Motor neuron (in vitro differentiated cells): ENCODE data around the gene CADM1. TPM values are rescaled to one million over a fixed set of nuclear protein-coding genes. Genes with fewer than 3 reads are reported as not detected.

Experiments
- ATAC-seq, 8 experiments: fragments of 200-7000 bp; cut with Tn5 transposase; replicated peaks in 6 of 8; 2 replicates each; pipeline ENCODE4 v1.8.0; 2021; ENCODE audit warnings: mild to moderate bottlenecking in 8 of 8, moderate library complexity in 8 of 8
- H3K27ac ChIP-seq, 2 donors: fragments of 250-450 bp; sonication (Bioruptor Pico); 2 replicates each; pipeline ENCODE4 v1.9.0; 2021; ENCODE audit warnings: antibody characterized with exemption in 2 of 2, mild to moderate bottlenecking in 2 of 2, moderate library complexity in 1 of 2
- H3K4me1 ChIP-seq, 2 donors: fragments of 250-450 bp; sonication (Bioruptor Pico); replicated peaks in 1 of 2; 2 replicates each; pipeline ENCODE4 v1.6.1; 2021; ENCODE audit warnings: antibody characterized with exemption in 2 of 2, mild to moderate bottlenecking in 2 of 2, moderate library complexity in 1 of 2
- H3K4me3 ChIP-seq, 5 donors: fragments of 250-450 bp; sonication (Bioruptor Pico); 2 replicates each; pipeline ENCODE4 v1.9.0; 2021; ENCODE audit warnings: antibody characterized with exemption in 5 of 5, mild to moderate bottlenecking in 5 of 5, moderate library complexity in 4 of 5
- WGBS, 10 experiments: fragments of 450-650 bp; shearing (Covaris generic); methylation state at CpG; one replicate each; pipeline ENCODE4 v1.0.0; 2022; 5-methylcytosine and 5-hydroxymethylcytosine counted together
- in situ Hi-C, 9 experiments: fragments of 400-800 bp; cut with MboI; loops; one replicate each; pipeline ENCODE4 v1.15.0; 2021; ENCODE audit warnings: low sequenced_read_pairs in 9 of 9, low pct_unique_long_range_greater_than_20kb in 2 of 9; ENCODE audit not compliant: unreplicated experiment in 9 of 9
- total RNA-seq, 8 experiments: library from RNA; unstranded; fragments of 300-600 nt; gene quantifications; 2 replicates each; pipeline versions ENCODE4 v1.2.3 to v1.2.4, GENCODE V29; 2022

The CADM1 gene
- total RNA-seq, 8 experiments from 2014 or later, result 0.71 to 129 (median 106) TPM

DNA sequence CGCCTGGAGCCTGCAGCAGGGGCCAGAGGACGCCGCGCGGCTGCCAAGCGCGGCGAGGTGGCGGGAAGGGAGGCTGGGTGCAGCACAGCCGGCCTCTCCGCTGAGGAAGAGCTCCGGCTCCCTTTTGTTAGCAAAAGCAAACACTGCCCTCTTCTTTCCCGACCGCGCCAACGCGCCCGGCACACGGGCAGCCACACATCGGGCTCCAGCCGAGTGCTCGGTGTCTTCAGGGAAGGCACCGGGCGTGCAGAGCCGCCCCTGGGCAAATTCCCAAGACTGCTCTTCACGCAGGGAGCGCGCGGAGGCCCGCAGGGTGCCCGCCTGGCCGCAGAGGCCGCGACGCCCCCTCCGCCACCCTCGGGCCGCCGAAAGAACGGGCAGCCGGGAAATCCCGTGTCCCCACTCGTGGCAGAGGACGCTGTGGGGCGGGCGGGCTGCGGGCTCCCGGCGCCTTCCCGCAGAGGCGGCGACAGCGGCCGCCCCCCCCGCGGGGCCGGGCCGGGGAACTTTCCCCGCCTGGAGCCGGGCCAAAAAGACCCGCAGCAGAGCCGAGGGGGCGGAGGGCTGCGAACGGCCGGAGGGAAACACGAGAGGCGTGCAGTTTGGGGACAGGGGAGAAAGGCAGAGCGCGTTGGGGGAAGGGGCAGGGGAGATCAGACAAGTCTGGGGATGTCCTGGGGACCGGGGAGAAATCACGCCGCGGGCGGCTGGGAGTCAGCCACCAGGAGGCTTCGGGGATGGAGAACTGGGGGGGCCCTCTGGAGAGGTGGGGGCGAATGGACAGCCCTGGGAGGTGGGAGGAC lies 931 bp downstream of the CADM1 start:
- peak; percentile 23 to 48 (median 36) for ATAC-seq
- WGBS, 10 experiments, result 0% methylated on average over 3 to 11 of the region's 77 CpGs; no CpG with 5 or more reads in 6 of the 10 experiments
- in situ Hi-C loops, result no loop called here
- Histone ChIP-seq H3K4me3 (peak overlapping the region; percentile 62 to 89 (median 75)), H3K27ac (peak overlapping the region; percentile 59 to 63), H3K4me1 (peaks cover 9 to 30% of the 10 kb centered on the region in 2 donors)

DNA sequence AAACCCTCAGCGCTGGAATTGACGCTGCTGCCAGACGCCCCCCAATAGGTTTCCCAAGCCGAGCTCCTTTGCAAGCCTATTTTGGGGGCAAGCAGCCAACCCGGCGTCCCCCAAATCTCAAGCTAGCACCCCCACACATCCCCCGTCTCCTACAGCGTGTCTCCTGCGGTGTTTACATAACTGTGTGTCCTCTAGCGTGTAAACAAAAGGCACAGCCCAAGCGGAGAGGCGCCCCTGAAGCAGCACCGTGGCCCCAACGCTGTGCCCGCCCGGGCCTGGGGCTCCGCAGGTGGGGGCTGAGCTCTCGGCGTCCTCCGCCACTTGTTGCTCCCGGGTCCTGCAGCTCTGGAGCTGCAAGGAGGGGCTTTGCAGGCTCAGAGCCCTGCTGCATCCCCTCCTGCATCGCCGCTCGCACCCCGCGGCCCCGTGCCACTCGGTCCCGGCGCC lies 1.6 kb downstream of the CADM1 start:
- peak overlapping the region; percentile 62 to 89 (median 75) for H3K4me3 ChIP-seq
- peaks cover 14 to 36% of the 10 kb centered on the region in 2 donors for H3K4me1 ChIP-seq
- WGBS, 10 experiments, result 0 to 14% (median 0%) methylated on average over 2 to 7 of the region's 30 CpGs; no CpG with 5 or more reads in 7 of the 10 experiments
- peak overlapping the region; percentile 59 to 63 for H3K27ac ChIP-seq
- in situ Hi-C loops, result no loop called here
- ATAC-seq, result peak in 1 of 8 experiments; percentile 0

DNA sequence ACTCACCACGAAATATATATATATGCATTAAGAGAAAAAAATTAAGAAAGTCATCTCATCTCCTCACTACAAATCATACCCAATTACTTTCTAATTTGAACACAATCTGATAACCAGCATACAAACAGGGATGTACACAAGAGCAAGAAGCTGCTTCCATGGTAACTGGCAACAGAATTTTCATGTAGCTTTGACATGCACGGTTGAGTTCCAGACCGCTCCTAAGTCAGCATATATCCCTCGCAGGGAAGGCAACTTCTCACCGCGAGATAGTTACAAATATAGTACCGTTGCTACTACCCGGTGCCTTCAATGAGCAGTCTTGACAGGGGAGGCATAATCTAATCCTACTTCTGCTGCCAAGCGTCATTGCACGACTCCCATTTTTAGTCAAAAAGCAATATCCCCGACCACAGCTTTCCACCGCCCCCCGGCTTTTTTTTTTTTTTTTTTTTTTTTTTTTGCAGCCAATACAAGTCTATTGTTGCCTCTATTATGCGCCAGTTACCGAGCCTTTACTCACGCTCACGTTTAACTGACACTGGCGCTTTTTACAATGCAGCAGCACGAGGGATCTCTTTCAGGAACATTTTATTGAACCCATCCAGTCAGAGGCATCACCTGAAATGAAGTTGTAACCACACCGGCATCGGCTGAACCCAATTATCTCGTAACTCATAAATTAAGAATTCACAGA lies 2.2 kb downstream of the CADM1 start:
- peak overlapping the region; percentile 62 to 89 (median 75) for H3K4me3 ChIP-seq
- H3K27ac ChIP-seq, result no peak overlapping the region
- in situ Hi-C loops, result no loop called here
- no peak for ATAC-seq
- 0 to 45% (median 3%) methylated on average over 4 to 19 of the region's 22 CpGs; no CpG with 5 or more reads in 1 of the 10 experiments for WGBS, 10 experiments
- H3K4me1 ChIP-seq, result peaks cover 18 to 42% of the 10 kb centered on the region in 2 donors

DNA sequence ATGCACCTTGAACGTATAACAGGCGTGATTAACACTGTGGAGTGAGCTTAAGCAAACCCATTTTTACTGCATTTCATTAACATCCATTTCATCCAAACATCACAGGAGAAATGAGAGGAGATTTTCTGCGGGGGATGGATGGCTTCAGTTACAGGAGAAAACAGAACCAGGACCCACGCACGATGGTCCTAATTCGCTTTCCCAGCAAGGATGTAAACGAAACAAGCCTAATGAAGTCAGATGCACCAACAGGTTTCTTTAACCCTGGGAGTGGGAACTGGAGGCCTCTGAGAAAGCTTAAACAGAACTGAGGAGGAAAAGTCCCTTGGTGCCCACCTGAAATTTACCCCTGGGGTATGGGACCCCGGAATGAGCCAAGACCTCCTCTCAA lies 2.7 kb downstream of the CADM1 start:
- H3K27ac ChIP-seq, result peak overlapping the region in 1 of 2 donors; percentile 30
- ATAC-seq, result no peak
- peak overlapping the region; percentile 62 to 89 (median 75) for H3K4me3 ChIP-seq
- H3K4me1 ChIP-seq, result peaks cover 18 to 45% of the 10 kb centered on the region in 2 donors
- 2 to 94% (median 30%) methylated on average over 2 to 8 of the region's 8 CpGs; no CpG with 5 or more reads in 3 of the 10 experiments for WGBS, 10 experiments
- in situ Hi-C loops, result no loop called here

DNA sequence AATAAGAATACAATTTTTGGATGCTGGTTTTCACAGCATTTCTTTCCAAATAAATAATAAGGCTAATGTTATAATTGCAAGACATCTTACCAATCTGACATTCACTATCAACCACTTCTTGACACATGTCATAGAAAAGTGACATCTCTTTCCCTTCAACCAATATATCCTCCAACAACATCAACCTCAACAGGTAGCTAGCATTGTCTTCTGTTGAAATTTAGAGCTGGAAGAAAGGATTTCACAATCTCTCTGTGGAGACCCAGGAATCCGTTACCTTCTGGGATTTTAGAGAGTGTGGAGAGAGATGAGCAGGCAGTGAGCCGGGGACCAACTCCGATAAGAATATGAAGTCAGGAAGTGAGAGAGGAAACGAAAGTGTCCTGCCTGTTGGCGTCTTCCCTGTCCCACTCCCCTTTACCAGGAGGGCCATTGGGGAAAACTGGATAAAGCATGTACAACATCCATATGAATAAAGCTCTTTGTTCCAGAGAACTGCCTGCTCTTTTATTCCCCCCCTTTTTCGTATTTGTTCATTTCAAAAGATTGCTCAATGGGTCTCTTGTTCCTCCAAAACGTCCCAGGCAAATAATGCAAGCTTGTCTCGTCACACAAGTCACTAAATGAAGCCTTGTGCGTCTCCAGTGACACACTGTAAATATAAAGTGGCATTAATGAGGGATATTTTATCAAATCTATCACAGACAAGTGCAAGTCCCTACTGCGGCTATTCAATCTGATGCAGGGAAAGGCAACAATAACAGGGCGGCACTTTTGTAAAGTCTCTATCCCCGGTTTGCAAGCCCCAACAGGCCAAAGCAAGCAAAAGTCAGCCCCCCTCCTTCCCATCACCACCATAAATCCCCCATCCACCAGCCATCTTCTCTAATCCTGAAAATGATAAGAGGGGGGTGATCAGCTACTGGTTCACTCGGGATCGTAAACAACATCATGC lies 3.4 kb downstream of the CADM1 start:
- WGBS, 10 experiments, result 0 to 64% (median 27%) methylated on average over 1 to 14 of the region's 14 CpGs
- no peak for ATAC-seq
- in situ Hi-C loops, result no loop called here
- Histone ChIP-seq H3K27ac (peak overlapping the region; percentile 15 to 30), H3K4me3 (peak overlapping the region; percentile 62 to 89 (median 75)), H3K4me1 (peaks cover 18 to 44% of the 10 kb centered on the region in 2 donors)

DNA sequence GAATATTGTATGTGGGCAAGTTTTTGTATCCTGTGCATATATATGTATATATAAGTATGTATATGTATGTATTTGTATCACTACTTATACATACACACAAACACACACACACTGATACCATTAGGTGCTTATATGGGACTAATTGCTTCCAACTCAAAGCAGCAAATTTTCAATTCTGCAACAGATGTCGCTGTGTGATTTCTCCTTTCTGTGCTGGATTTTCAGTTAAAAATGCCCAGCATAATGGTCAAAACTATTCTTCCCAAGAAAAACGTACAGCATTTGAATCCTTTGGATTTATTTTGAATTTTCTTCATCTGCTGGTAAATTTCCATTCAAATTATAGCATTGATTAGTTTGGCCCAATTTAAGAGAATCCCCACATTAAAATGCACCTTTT lies 4.3 kb downstream of the CADM1 start:
- peaks cover 18 to 39% of the 10 kb centered on the region in 2 donors for H3K4me1 ChIP-seq
- WGBS, 10 experiments, result 0 to 79% (median 57%) methylated on average over 1 to 2 of the region's 2 CpGs; no CpG with 5 or more reads in 3 of the 10 experiments
- no peak for ATAC-seq
- H3K4me3 ChIP-seq, result no peak overlapping the region
- no peak overlapping the region for H3K27ac ChIP-seq
- in situ Hi-C loops, result loop anchor here in 2 of 9 experiments (25.0 kb wide), 1 partner anchor 163 kb away; no protein-coding TSS in a partner anchor

DNA sequence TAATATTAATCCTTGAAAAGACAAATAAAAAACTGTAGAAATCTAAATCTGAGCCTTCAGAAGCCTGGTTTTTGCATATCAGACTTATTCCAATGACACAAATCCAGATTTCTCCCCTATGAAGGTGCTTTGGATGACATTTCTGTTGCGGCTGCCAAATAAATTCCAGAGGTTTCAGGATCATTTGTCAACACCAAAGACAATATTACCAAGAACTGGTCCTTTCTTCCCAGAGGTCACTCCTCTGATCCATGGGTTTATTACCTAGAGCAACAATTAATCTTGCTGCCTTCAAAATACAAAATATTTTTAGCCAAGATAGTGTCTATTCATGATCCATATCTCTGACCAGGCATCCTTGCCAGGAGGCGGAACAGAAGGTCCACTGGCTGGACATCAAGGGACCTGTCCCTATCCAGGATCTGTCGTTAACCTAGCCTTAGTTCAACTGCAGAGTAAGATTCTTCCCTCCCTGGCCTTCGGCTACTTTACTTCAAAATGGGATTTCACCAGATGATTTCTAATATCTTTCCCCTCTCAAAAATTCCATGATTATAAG lies 4.9 kb downstream of the CADM1 start:
- no peak overlapping the region for H3K4me3 ChIP-seq
- ATAC-seq, result no peak
- H3K4me1 ChIP-seq, result peaks cover 18 to 39% of the 10 kb centered on the region in 2 donors
- no peak overlapping the region for H3K27ac ChIP-seq
- WGBS, 10 experiments, result 13 to 100% (median 79%) methylated on average over 1 to 4 of the region's 4 CpGs
- in situ Hi-C loops, result loop anchor here in 2 of 9 experiments (25.0 kb wide), 1 partner anchor 162 kb away; no protein-coding TSS in a partner anchor

DNA sequence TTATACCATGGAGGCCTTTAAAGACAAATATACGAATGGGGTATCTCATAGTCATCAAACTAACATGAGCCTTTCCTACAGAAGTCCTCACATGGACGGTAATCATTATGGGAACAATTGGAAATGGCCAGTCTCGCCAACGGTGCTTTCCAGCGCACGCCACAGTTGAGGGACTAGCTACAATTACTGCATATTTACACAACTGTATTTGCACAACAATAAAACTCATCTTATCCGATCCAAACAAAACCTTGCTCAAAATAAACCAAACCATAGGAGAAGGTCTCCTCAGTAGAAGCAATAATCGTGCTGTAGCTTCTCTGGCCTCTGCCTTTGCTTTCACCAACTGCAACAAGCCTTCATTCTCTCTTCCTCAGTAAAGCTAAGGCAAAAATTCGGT lies 5.9 kb downstream of the CADM1 start:
- Histone ChIP-seq H3K27ac (no peak overlapping the region), H3K4me3 (no peak overlapping the region), H3K4me1 (peaks cover 18 to 39% of the 10 kb centered on the region in 2 donors)
- in situ Hi-C loops, result loop anchor here in 2 of 9 experiments (25.0 kb wide), 1 partner anchor 161 kb away; no protein-coding TSS in a partner anchor
- WGBS, 10 experiments, result 21 to 79% (median 59%) methylated on average over 2 to 8 of the region's 9 CpGs; no CpG with 5 or more reads in 1 of the 10 experiments
- no peak for ATAC-seq

DNA sequence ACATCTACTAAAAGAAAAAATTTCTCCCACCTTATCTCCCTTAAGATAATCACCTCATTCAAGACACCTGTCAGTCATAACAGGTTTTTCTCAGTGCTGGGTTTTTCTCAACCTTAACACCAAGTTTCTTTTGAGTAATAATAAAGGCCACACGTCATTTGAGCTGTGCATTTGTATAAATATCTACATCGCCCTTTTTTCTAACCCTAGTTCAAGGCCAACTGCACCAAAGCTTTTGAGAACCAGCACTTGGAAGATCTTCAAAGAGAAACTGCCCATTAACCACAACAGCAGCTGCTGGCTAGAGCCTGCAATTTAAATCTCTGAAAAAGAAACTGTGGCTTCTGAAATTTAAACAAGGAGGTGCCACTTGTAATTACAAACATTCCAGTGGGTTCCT lies 6.9 kb downstream of the CADM1 start:
- no peak overlapping the region for H3K27ac ChIP-seq
- in situ Hi-C loops, result loop anchor here in 2 of 9 experiments (25.0 kb wide), 1 partner anchor 160 kb away; no protein-coding TSS in a partner anchor
- no peak overlapping the region for H3K4me3 ChIP-seq
- WGBS, 10 experiments, result 13 to 89% (median 72%) methylated on average over 2 of the region's 2 CpGs
- ATAC-seq, result no peak
- H3K4me1 ChIP-seq, result peaks cover 18 to 39% of the 10 kb centered on the region in 2 donors

DNA sequence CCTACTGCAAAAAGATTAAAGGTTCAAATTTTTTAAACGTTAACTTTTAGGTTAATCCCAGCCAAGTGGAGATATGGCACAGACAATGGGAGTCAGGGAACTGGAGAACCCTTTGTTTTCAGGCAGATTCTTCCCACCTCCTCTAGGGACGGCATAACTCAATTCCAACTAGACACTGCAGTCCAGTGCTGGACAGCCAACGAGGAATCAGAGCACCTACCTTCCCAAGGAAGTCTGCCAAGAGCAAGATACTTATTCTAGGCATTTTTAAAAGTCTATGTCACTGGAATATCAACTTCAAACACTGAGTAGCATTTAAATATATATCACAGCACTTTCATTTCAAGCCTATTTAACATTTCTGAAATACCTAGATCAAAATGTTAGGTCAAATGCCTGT lies 7.3 kb downstream of the CADM1 start:
- Histone ChIP-seq H3K4me3 (no peak overlapping the region), H3K27ac (no peak overlapping the region), H3K4me1 (peaks cover 18 to 39% of the 10 kb centered on the region in 2 donors)
- WGBS, 10 experiments, result 10 to 96% (median 70%) methylated on average over 1 to 3 of the region's 3 CpGs
- in situ Hi-C loops, result loop anchor here in 2 of 9 experiments (25.0 kb wide), 1 partner anchor 160 kb away; no protein-coding TSS in a partner anchor
- ATAC-seq, result no peak

DNA sequence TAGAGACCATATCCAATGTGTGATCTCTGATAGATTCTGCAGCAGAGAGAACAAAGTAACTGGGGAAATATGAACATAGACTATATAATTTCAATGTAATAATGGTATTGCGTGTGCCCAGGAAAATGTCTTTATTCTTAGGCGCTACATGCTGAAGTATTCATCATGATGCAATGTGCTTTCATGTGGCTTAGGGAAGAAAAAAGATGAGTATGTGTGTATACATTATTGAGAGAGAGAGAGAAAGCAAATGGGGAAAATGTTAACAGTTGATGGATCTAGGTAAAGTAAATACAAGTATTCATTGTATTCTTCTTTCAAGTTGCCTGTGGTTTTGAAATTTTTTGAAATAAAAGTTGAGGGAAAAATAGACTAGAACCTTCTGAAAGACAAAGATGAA lies 10.3 kb downstream of the CADM1 start:
- WGBS, 10 experiments, result 42 to 100% (median 89%) methylated on average over 1 to 2 of the region's 2 CpGs

DNA sequence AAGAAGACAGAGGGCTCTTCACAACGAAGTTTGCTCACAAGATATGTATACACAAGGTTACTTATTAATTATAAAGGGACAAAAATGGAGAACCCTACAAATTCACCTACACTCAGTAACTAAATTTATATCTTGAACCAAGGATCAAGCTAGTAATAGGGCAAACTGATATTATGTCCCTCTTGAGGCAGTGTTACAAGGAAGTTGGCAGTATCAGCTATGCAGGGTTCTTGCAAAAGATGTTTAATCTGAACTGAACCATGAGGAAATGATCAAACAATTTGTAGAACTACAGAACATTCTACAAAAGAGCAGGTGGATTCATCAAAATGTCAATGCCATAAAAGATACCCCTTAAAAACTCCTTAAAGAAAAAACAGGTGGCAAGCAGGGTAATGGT lies 10.7 kb downstream of the CADM1 start:
- no peak for ATAC-seq
- in situ Hi-C loops, result loop anchor here in 2 of 9 experiments (25.0 kb wide), 1 partner anchor 156 kb away; no protein-coding TSS in a partner anchor
- 0 to 100% (median 67%) methylated on average over 1 of the region's 1 CpG; no CpG with 5 or more reads in 1 of the 10 experiments for WGBS, 10 experiments
- H3K4me1 ChIP-seq, result peaks cover 11 to 17% of the 10 kb centered on the region in 2 donors
- H3K4me3 ChIP-seq, result no peak overlapping the region
- H3K27ac ChIP-seq, result no peak overlapping the region

More for the DNA sequence above, 10.3 kb downstream of the CADM1 start:
- no peak overlapping the region for H3K27ac ChIP-seq
- peaks cover 13 to 21% of the 10 kb centered on the region in 2 donors for H3K4me1 ChIP-seq
- H3K4me3 ChIP-seq, result no peak overlapping the region
- in situ Hi-C loops, result loop anchor here in 2 of 9 experiments (25.0 kb wide), 1 partner anchor 157 kb away; no protein-coding TSS in a partner anchor
- ATAC-seq, result no peak
